Measurements from ENCODE around the gene NOTCH2.
"Not testable (repeated sequence)": the region's sequence is repeated elsewhere in the genome, so short reads cannot be mapped to it uniquely, and the experiment has no call there.

DNA sequence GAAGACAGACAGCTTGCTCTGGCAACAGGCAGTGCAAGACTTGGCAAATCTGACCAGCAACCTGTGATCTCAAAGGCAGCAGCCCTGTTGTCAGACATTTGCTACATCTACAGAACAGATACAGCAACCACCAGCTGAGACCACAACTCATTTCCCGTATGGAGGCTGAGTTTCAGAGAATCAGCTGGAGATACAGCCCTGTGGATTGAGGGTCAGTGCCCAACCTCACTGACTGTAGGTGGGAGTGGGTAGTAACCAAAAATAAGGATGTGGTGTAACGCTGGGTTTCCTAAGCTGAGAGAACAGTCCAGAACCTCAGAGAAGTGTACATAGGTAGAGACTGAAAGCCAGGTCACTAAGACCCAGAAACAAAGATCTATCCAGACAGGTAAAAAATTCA is 35.8 kb upstream of the NOTCH2 start:
- TF ChIP-seq, protein P1, sequence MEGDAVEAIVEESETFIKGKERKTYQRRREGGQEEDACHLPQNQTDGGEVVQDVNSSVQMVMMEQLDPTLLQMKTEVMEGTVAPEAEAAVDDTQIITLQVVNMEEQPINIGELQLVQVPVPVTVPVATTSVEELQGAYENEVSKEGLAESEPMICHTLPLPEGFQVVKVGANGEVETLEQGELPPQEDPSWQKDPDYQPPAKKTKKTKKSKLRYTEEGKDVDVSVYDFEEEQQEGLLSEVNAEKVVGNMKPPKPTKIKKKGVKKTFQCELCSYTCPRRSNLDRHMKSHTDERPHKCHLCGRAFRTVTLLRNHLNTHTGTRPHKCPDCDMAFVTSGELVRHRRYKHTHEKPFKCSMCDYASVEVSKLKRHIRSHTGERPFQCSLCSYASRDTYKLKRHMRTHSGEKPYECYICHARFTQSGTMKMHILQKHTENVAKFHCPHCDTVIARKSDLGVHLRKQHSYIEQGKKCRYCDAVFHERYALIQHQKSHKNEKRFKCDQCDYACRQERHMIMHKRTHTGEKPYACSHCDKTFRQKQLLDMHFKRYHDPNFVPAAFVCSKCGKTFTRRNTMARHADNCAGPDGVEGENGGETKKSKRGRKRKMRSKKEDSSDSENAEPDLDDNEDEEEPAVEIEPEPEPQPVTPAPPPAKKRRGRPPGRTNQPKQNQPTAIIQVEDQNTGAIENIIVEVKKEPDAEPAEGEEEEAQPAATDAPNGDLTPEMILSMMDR (conservative IDR thresholded peaks at IDR 0.05; ENCODE audit: low read depth, low read length), result not testable (repeated sequence)
- not testable (repeated sequence) for TF ChIP-seq EZH2 (IDR thresholded peaks at IDR 0.05; ENCODE audit: borderline replicate concordance, low read depth, low read length, poor library complexity, severe bottlenecking)
